ENCODE results near the gene RUSC2.
A peak's percentile ranks its signal among the peaks of the same experiment; 100 is the strongest.
"Not testable (repeated sequence)": the region's sequence is repeated elsewhere in the genome, so short reads cannot be mapped to it uniquely, and the experiment has no call there.

RUSC2 gene

DNA sequence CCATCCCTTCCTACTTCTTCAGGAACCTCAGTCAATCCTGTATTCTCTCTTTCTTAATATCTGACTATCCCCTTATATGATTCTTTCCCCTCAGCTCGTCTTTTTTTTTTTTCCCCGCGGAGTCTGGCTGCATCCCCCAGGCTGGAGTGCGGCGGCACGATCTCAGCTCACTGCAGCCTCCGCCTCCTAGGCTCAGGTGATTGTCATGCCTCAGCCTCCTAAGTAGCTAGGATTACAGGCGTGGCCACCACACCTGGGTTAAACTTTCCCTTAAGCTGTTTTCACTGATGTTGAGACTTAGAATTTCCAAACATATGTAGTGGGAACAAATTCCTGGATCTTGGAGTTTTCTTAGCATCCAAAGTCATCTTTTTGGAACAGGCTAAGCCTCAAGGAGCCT lies 13.3 kb upstream of the RUSC2 start:
- Histone ChIP-seq H3K4me1 (ENCODE audit: control insufficient read depth in 5 of 5, insufficient read depth in 5 of 5, low read length in 5 of 5) (peaks cover 0 to 16% (median 3%) of the 10 kb centered on the region in 5 donors), H3K9ac (ENCODE audit: low read length in 5 of 5) (peak overlapping the region in 1 of 5 donors; percentile 15), H3K9me3 (ENCODE audit: control insufficient read depth in 5 of 5, low read length in 5 of 5) (no peaks in the 10 kb centered on the region), H3K36me3 (ENCODE audit: control insufficient read depth in 5 of 5, insufficient read depth in 5 of 5, low read length in 5 of 5) (no peaks in the 10 kb centered on the region), H3K27ac (ENCODE audit: low read depth, low read length) (peak overlapping the region; percentile 38), H3K4me3 (ENCODE audit: low read depth in 1 of 5, low read length in 5 of 5) (no peak overlapping the region), H3K27me3 (ENCODE audit: control insufficient read depth in 5 of 5, insufficient read depth in 4 of 5, low read length in 5 of 5) (no peaks in the 10 kb centered on the region)

DNA sequence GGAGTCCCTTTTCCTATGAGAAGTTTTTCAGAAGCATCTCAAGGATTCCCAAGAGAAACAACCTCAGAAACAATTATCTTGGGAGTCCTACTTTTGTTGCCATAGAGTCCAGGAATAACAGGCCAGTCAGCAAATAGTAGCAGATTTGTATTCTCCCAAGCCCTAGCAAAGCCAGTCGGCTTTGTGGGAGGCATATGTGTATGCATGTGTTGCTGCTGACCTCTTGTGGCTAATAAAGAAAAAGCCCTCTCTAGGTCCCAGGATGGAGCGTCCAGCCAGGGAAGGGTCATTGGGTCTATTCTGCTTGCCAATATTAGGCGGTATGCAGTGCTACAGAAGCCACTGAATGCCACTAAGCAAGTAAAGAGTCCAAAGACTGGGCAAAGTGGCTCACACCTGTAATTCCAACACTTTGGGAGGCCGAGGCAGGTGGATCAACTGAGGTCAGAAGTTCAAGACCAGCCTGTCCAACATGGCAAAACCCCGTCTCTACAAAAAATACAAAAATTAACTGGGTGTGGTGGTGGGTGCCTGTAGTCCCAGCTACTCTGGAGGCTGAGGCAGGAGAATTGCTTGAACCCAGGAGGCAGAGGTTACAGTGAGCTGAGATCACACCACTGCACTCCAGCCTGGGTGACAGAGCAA lies 12.6 kb upstream of the RUSC2 start:
- H3K9me3 ChIP-seq (ENCODE audit: control insufficient read depth in 5 of 5, low read length in 5 of 5); H3K36me3 ChIP-seq (ENCODE audit: control insufficient read depth in 5 of 5, insufficient read depth in 5 of 5, low read length in 5 of 5); H3K27me3 ChIP-seq (ENCODE audit: control insufficient read depth in 5 of 5, insufficient read depth in 4 of 5, low read length in 5 of 5); H3K4me3 ChIP-seq (ENCODE audit: low read depth in 1 of 5, low read length in 5 of 5); H3K27ac ChIP-seq (ENCODE audit: low read depth, low read length); H3K9ac ChIP-seq (ENCODE audit: low read length in 5 of 5): not testable (repeated sequence)
- peaks cover 0 to 16% (median 3%) of the 10 kb centered on the region in 5 donors for H3K4me1 ChIP-seq (ENCODE audit: control insufficient read depth in 5 of 5, insufficient read depth in 5 of 5, low read length in 5 of 5)

DNA sequence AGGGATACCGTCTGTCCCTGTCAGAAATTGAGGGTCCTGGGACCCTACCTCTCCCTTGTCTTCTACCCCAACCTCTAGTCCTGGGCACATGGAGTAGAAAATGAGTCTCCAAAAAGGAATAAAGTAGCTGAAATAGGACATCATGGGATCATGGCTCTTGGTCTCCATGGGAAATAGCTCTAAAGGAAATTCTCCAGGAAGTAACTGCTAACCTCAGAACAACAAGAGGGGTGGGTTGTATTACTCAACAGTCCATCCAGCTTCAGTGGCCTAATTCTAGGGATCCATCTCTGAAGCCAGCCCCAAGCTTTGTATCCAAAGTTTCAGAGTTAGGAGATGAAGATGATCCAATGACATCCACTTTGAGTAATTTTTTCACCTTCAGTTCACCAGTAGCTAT lies 11.0 kb upstream of the RUSC2 start:
- no peak overlapping the region for H3K9ac ChIP-seq (ENCODE audit: low read length in 5 of 5)
- no peak overlapping the region for H3K4me3 ChIP-seq (ENCODE audit: low read depth in 1 of 5, low read length in 5 of 5)

DNA sequence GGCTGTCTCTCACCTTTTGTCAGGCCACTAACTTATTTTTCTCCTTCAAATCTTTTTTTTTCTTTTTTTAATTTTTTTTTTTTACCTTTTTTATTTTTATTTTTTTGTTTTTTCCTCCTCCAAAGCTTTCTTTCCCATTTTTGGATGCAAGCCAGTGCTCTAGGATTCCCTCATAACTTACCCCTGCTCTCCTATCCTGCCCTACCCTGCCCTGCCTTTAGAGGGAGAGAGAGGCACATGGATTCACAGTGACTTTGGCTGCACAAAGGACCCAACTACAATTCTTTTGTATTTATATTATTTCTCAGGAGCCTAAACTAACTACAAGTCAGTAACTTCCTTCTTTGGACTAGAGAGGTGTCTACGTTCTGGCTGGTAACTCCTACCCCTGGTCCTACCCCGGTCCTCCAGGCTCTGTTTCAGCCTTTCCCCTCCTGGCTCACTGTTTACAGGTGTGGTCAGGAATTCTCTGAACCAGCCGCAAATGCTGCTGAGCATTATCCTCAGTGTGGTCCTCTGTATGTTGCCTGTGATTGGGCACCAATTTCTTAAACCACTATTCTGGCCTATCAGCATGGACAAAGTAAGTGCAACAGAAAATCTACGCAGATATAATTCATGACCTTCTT lies 8.4 kb upstream of the RUSC2 start:
- Histone ChIP-seq H3K9ac (ENCODE audit: low read length in 5 of 5) (no peak overlapping the region), H3K27me3 (ENCODE audit: control insufficient read depth in 5 of 5, insufficient read depth in 4 of 5, low read length in 5 of 5) (no peaks in the 10 kb centered on the region), H3K9me3 (ENCODE audit: control insufficient read depth in 5 of 5, low read length in 5 of 5) (no peaks in the 10 kb centered on the region), H3K27ac (ENCODE audit: low read depth, low read length) (no peak overlapping the region), H3K4me3 (ENCODE audit: low read depth in 1 of 5, low read length in 5 of 5) (no peak overlapping the region), H3K36me3 (ENCODE audit: control insufficient read depth in 5 of 5, insufficient read depth in 5 of 5, low read length in 5 of 5) (no peaks in the 10 kb centered on the region), H3K4me1 (ENCODE audit: control insufficient read depth in 5 of 5, insufficient read depth in 5 of 5, low read length in 5 of 5) (peaks cover 0 to 6% (median 3%) of the 10 kb centered on the region in 5 donors)

More for the DNA sequence above, 11.0 kb upstream of the RUSC2 start:
- Histone ChIP-seq H3K36me3 (ENCODE audit: control insufficient read depth in 5 of 5, insufficient read depth in 5 of 5, low read length in 5 of 5) (no peaks in the 10 kb centered on the region), H3K4me1 (ENCODE audit: control insufficient read depth in 5 of 5, insufficient read depth in 5 of 5, low read length in 5 of 5) (peaks cover 0 to 16% (median 3%) of the 10 kb centered on the region in 5 donors), H3K27ac (ENCODE audit: low read depth, low read length) (no peak overlapping the region), H3K27me3 (ENCODE audit: control insufficient read depth in 5 of 5, insufficient read depth in 4 of 5, low read length in 5 of 5) (no peaks in the 10 kb centered on the region), H3K9me3 (ENCODE audit: control insufficient read depth in 5 of 5, low read length in 5 of 5) (no peaks in the 10 kb centered on the region)

DNA sequence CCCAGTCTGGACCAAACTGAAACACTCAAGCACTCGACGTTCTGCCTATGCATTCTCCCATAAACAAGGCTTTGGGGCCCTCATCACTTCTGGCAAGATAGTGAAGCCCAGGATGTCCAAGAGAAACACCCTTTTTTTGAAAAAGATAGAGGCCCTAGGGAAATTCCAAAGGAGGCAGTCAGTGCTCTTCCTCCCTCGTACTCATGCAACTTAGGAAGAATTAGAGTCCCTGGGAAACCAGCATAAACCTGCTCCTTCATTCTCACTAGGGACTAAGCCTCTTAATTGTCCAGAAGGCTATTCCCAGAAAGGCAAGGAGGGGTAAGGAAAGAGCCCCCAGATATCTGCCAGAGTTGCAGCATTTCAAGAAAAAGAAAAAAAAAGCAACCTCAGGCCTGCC lies 7.8 kb upstream of the RUSC2 start:
- no peaks in the 10 kb centered on the region for H3K27me3 ChIP-seq (ENCODE audit: control insufficient read depth in 5 of 5, insufficient read depth in 4 of 5, low read length in 5 of 5)

DNA sequence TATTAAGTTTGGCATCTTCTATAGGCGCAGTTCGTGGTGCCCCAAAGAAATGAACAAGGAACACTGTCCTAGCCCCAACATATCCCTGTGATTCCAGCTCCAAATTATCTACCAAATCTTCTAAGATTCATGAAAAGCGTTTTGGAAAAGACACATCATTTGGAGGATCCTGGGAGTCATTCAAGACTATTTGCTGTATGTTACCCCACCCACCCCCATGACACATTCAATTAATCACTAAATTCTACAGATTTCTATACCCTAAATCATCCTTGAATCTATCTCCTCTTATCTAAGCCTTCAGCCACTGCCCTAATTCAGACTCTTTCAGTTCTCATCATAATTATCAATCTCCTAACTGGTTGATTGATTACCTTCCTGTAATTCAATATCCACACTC lies 5.5 kb upstream of the RUSC2 start:
- H3K27ac ChIP-seq (ENCODE audit: low read depth, low read length), result no peak overlapping the region
- no peak overlapping the region for H3K4me3 ChIP-seq (ENCODE audit: low read depth in 1 of 5, low read length in 5 of 5)
- H3K4me1 ChIP-seq (ENCODE audit: control insufficient read depth in 5 of 5, insufficient read depth in 5 of 5, low read length in 5 of 5), result peaks cover 4 to 24% (median 19%) of the 10 kb centered on the region in 5 donors
- H3K9me3 ChIP-seq (ENCODE audit: control insufficient read depth in 5 of 5, low read length in 5 of 5), result no peaks in the 10 kb centered on the region
- H3K36me3 ChIP-seq (ENCODE audit: control insufficient read depth in 5 of 5, insufficient read depth in 5 of 5, low read length in 5 of 5), result no peaks in the 10 kb centered on the region
- no peaks in the 10 kb centered on the region for H3K27me3 ChIP-seq (ENCODE audit: control insufficient read depth in 5 of 5, insufficient read depth in 4 of 5, low read length in 5 of 5)
- no peak overlapping the region for H3K9ac ChIP-seq (ENCODE audit: low read length in 5 of 5)

More for the DNA sequence above, 7.8 kb upstream of the RUSC2 start:
- no peaks in the 10 kb centered on the region for H3K9me3 ChIP-seq (ENCODE audit: control insufficient read depth in 5 of 5, low read length in 5 of 5)
- H3K4me3 ChIP-seq (ENCODE audit: low read depth in 1 of 5, low read length in 5 of 5), result no peak overlapping the region
- no peaks in the 10 kb centered on the region for H3K36me3 ChIP-seq (ENCODE audit: control insufficient read depth in 5 of 5, insufficient read depth in 5 of 5, low read length in 5 of 5)
- H3K9ac ChIP-seq (ENCODE audit: low read length in 5 of 5), result no peak overlapping the region
- H3K4me1 ChIP-seq (ENCODE audit: control insufficient read depth in 5 of 5, insufficient read depth in 5 of 5, low read length in 5 of 5), result peaks cover 0 to 1% (median under 1%) of the 10 kb centered on the region in 5 donors
- H3K27ac ChIP-seq (ENCODE audit: low read depth, low read length), result no peak overlapping the region

DNA sequence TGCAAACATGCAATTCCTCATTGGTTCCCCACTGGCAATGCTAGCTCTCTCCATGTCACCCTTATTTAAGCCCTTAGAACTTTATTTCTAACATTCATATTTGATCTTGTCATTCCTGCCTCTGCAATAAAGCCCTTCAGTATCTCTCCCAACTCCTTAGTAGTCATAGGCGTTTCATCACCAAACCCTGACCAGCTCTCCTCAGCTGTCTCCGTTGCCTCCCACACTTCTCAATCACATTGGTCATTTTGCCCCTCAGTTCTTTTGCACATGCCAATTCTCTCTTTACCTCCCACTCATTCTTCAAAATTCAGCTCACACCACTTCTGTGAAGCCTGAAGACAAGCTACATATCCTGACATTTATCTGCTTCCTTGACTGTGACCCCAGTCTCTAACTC lies 2.8 kb upstream of the RUSC2 start:
- H3K4me3 ChIP-seq (ENCODE audit: low read depth in 1 of 5, low read length in 5 of 5), result no peak overlapping the region
- no peak overlapping the region for H3K9ac ChIP-seq (ENCODE audit: low read length in 5 of 5)
- H3K27ac ChIP-seq (ENCODE audit: low read depth, low read length), result no peak overlapping the region
- H3K9me3 ChIP-seq (ENCODE audit: control insufficient read depth in 5 of 5, low read length in 5 of 5), result no peaks in the 10 kb centered on the region
- no peaks in the 10 kb centered on the region for H3K27me3 ChIP-seq (ENCODE audit: control insufficient read depth in 5 of 5, insufficient read depth in 4 of 5, low read length in 5 of 5)
- peaks cover 6 to 43% (median 37%) of the 10 kb centered on the region in 5 donors for H3K4me1 ChIP-seq (ENCODE audit: control insufficient read depth in 5 of 5, insufficient read depth in 5 of 5, low read length in 5 of 5)
- no peaks in the 10 kb centered on the region for H3K36me3 ChIP-seq (ENCODE audit: control insufficient read depth in 5 of 5, insufficient read depth in 5 of 5, low read length in 5 of 5)

DNA sequence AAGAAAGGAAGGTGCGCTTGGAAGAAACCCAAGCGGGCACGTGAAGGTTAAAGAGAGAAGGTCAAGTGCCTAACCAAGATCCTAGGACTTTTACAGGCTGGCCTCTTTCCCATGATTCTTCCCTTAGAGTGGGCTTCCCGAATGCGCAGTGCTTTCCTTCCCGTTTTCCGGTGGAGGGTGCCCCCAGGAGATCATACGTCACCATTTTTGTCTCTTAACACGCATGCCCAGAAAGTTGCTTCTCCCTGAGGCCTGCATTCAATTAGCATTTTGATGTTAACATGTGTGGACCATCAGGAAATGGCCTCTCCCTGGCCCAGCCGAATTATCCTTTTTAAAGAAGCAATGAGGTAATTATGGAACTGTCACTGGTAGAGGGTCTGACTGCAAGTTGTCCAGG lies 1.9 kb upstream of the RUSC2 start:
- H3K4me1 ChIP-seq (ENCODE audit: control insufficient read depth in 5 of 5, insufficient read depth in 5 of 5, low read length in 5 of 5), result peaks cover 6 to 50% (median 41%) of the 10 kb centered on the region in 5 donors
- H3K4me3 ChIP-seq (ENCODE audit: low read depth in 1 of 5, low read length in 5 of 5), result peak overlapping the region; percentile 31 to 92 (median 72)
- no peak overlapping the region for H3K9ac ChIP-seq (ENCODE audit: low read length in 5 of 5)
- H3K36me3 ChIP-seq (ENCODE audit: control insufficient read depth in 5 of 5, insufficient read depth in 5 of 5, low read length in 5 of 5), result no peaks in the 10 kb centered on the region
- no peaks in the 10 kb centered on the region for H3K27me3 ChIP-seq (ENCODE audit: control insufficient read depth in 5 of 5, insufficient read depth in 4 of 5, low read length in 5 of 5)
- H3K9me3 ChIP-seq (ENCODE audit: control insufficient read depth in 5 of 5, low read length in 5 of 5), result no peaks in the 10 kb centered on the region
- H3K27ac ChIP-seq (ENCODE audit: low read depth, low read length), result peak overlapping the region; percentile 97

DNA sequence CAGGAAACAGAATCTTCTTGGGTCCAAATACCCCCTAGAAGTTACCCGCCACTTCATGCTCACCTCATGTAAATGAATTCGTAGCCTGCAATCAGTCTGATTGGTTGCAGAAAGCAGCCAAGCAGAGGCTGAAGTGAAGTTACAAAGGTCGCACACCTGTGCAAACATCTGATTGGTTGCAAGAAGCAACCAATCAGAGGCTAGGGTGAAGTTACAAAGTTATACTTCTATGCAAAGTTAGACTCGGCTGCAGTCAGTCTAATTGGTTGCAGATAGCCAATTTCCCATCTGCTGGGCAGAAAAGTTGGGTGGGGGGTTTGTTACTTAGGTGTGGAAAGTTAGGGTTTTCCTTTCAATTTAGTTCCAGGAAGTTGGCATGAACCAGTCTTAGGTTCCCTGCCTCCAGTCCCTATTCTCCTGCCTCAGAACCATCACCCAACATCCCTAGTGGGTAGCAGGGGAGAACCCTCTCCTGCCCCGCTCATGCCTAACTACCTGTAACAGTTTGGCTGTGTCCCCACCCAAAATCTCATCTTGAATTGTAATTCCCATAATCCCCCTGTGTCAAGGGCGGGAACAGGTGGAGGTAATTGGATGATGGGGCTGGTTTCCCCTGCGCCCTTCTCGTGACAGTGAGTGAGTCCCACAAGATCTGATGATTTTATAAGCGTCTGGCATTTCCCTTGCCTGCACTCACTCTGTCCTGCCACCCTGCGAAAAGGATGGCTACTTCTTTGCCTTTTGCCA lies 1.2 kb upstream of the RUSC2 start:
- Histone ChIP-seq H3K4me1 (ENCODE audit: control insufficient read depth in 5 of 5, insufficient read depth in 5 of 5, low read length in 5 of 5) (peaks cover 6 to 50% (median 41%) of the 10 kb centered on the region in 5 donors), H3K9me3 (ENCODE audit: control insufficient read depth in 5 of 5, low read length in 5 of 5) (no peaks in the 10 kb centered on the region), H3K4me3 (ENCODE audit: low read depth in 1 of 5, low read length in 5 of 5) (peak overlapping the region; percentile 72 to 97 (median 92)), H3K36me3 (ENCODE audit: control insufficient read depth in 5 of 5, insufficient read depth in 5 of 5, low read length in 5 of 5) (no peaks in the 10 kb centered on the region), H3K9ac (ENCODE audit: low read length in 5 of 5) (peak overlapping the region in 2 of 5 donors; percentile 97 to 98), H3K27ac (ENCODE audit: low read depth, low read length) (peak overlapping the region; percentile 97), H3K27me3 (ENCODE audit: control insufficient read depth in 5 of 5, insufficient read depth in 4 of 5, low read length in 5 of 5) (no peaks in the 10 kb centered on the region)
